K562 (cell line): ENCODE measurements around the gene TMEM95. TPM values are rescaled to one million over a fixed set of nuclear protein-coding genes. Genes with fewer than 3 reads are reported as not detected.

ENCODE experiments used
- ATAC-seq: fragments of 200-7000 bp; cut with Tn5 transposase; 3 replicates; pipeline ENCODE4 v1.9.1; 2020; ENCODE audit warnings: moderate library complexity
- BruUV-seq: library from RNA; stranded (reverse); fragments of 400-500 nt; replicated peaks from 2 replicates; lab custom pipeline; 2021; lab: Mats Ljungman, UMichigan
- CTCF ChIA-PET: fragments of 300-600 bp; formaldehyde crosslinking; extraction: SDS; loops from one replicate; lab custom pipeline; 2021; ENCODE audit warnings: low intra/inter-chr PET ratio; lab: Yijun Ruan, JAX
- POLR2A ChIA-PET: fragments of 300-600, 350-650 bp; sonication (Branson Sonifier 250); formaldehyde crosslinking; extraction: SDS; loops from one replicate; lab custom pipeline; 2021; ENCODE audit warnings: antibody characterized with exemption, inconsistent platforms; lab: Yijun Ruan, JAX
- DNase-seq, 4 experiments: peaks; one replicate each; pipeline versions ENCODE4 v3.0.0 to v3.0.0-alpha.2; 2011 to 2018; ENCODE audit warnings: low spot score in 3 of 4, mixed read lengths in 3 of 4; ENCODE audit errors: extremely low read depth in 1 of 4
- FAIRE-seq: peaks from 2 replicates; lab custom pipeline; 2011; peaks lifted over from hg19 to GRCh38; lab: Jason Lieb, UNC
- H2AFZ ChIP-seq: 2 replicates; pipeline ENCODE4 v1.6.0; 2011; ENCODE audit warnings: low read depth, low read length, control low read depth, inconsistent platforms
- H3K27ac ChIP-seq: fragments of 200-600 bp; 3 replicates; pipeline ENCODE4 v1.8.0; 2011; ENCODE audit warnings: low read depth, mild to moderate bottlenecking, control low read depth, inconsistent platforms, low read length, moderate library complexity, mixed read lengths; ENCODE audit errors: extremely low read depth
- H3K27me3 ChIP-seq, 2 experiments: fragments of 300-600 bp in 1 of 2; 2 replicates in 1 of 2; 3 replicates in 1 of 2; pipeline versions ENCODE4 v1.6.0 to v1.8.0; 2011; ENCODE audit warnings: inconsistent platforms in 2 of 2, low read length in 2 of 2, mild to moderate bottlenecking in 1 of 2, mixed read lengths in 1 of 2, moderate library complexity in 1 of 2; ENCODE audit not compliant: control insufficient read depth in 2 of 2, insufficient read depth in 2 of 2
- H3K36me3 ChIP-seq: fragments of 300-600 bp; 3 replicates; pipeline ENCODE4 v1.8.0; 2011; ENCODE audit warnings: mild to moderate bottlenecking, low read length, inconsistent platforms; ENCODE audit not compliant: control insufficient read depth, insufficient read depth
- H3K4me1 ChIP-seq, 2 experiments: fragments of 200-600 bp in 1 of 2; replicated peaks in 1 of 2; 2 replicates in 1 of 2; 3 replicates in 1 of 2; pipeline versions ENCODE4 v1.5.1 to v1.8.0; 2011; ENCODE audit warnings: inconsistent platforms in 2 of 2, low read length in 2 of 2, mild to moderate bottlenecking in 1 of 2, mixed read lengths in 1 of 2, moderate library complexity in 1 of 2; ENCODE audit not compliant: control insufficient read depth in 2 of 2, insufficient read depth in 2 of 2
- H3K4me2 ChIP-seq: 2 replicates; pipeline ENCODE4 v1.6.1; 2011; ENCODE audit warnings: low read length, control low read depth, inconsistent platforms, mixed read lengths; ENCODE audit not compliant: insufficient read depth
- H3K4me3 ChIP-seq: fragments of 200-600 bp; sonication (generic), shearing (Covaris generic); 2 replicates; pipeline ENCODE4 v1.5.1; 2016; ENCODE audit warnings: control low read depth, inconsistent platforms
- H3K79me2 ChIP-seq: fragments of 200-600 bp; 3 replicates; pipeline ENCODE4 v1.8.0; 2011; ENCODE audit warnings: low read length, inconsistent platforms; ENCODE audit not compliant: control insufficient read depth, insufficient read depth
- H3K9ac ChIP-seq, 2 experiments: 2 replicates each; pipeline versions ENCODE4 v1.6.0 to v1.6.1; 2011; ENCODE audit warnings: low read depth in 2 of 2, low read length in 2 of 2, control low read depth in 1 of 2, inconsistent platforms in 1 of 2, mild to moderate bottlenecking in 1 of 2, mixed read lengths in 1 of 2; ENCODE audit not compliant: insufficient read depth in 1 of 2
- H3K9me1 ChIP-seq: one replicate; pipeline ENCODE4 v1.6.0; 2011; ENCODE audit warnings: inconsistent platforms, mild to moderate bottlenecking, low read length, moderate library complexity; ENCODE audit not compliant: control insufficient read depth, insufficient read depth
- H3K9me3 ChIP-seq: replicated peaks from 2 replicates; pipeline ENCODE4 v1.5.1; 2011; ENCODE audit warnings: low read depth, low read length, inconsistent platforms; ENCODE audit not compliant: control insufficient read depth, insufficient read depth
- H4K20me1 ChIP-seq: replicated peaks from 2 replicates; pipeline ENCODE4 v1.6.1; 2011; ENCODE audit warnings: low read length, inconsistent platforms, mixed read lengths; ENCODE audit not compliant: control insufficient read depth, insufficient read depth
- CHD1 ChIP-seq: fragments of 200-600 bp; sonication (generic); IDR thresholded peaks from one replicate; pipeline ENCODE4 v1.6.1; 2012; ENCODE audit warnings: mild to moderate bottlenecking, moderate library complexity, low read length, inconsistent platforms
- CSDE1 ChIP-seq, 2 experiments: fragments of 450-650 bp; IDR thresholded peaks; 2 replicates each; pipeline ENCODE4 v1.6.1; 2016; ENCODE audit warnings: mild to moderate bottlenecking in 1 of 2
- ELF4 ChIP-seq: fragments of 450-650 bp; formaldehyde crosslinking; IDR thresholded peaks from 2 replicates; pipeline ENCODE4 v1.4.0; 2022; ENCODE audit warnings: missing genetic modification characterization
- GATAD2A ChIP-seq: fragments of 450-650 bp; IDR thresholded peaks from 2 replicates; pipeline ENCODE4 v1.6.1; 2017
- KLF13 ChIP-seq: fragments of 450-650 bp; IDR thresholded peaks from 2 replicates; pipeline ENCODE4 v1.6.1; 2016; ENCODE audit warnings: missing genetic modification characterization, low read depth, mild to moderate bottlenecking, missing compliant biosample characterization, moderate library complexity, borderline replicate concordance
- MIER1 ChIP-seq: fragments of 450-650 bp; IDR thresholded peaks from 2 replicates; pipeline ENCODE4 v1.6.1; 2016; ENCODE audit warnings: antibody characterized with exemption, mild to moderate bottlenecking, low read depth
- NFE2 ChIP-seq: IDR thresholded peaks from 2 replicates; pipeline ENCODE4 v1.6.1; 2014; ENCODE audit warnings: antibody characterized with exemption, low read depth
- NR1H2 ChIP-seq: sonication (generic); formaldehyde crosslinking; IDR thresholded peaks from 2 replicates; pipeline ENCODE4 v1.4.0; 2020; ENCODE audit warnings: mild to moderate bottlenecking, missing genetic modification reagents
- RBM14 ChIP-seq: fragments of 200-400 bp; formaldehyde crosslinking; IDR thresholded peaks from 2 replicates; pipeline ENCODE4 v1.6.1; 2018; ENCODE audit warnings: low read depth, mild to moderate bottlenecking, low read length, moderate library complexity, borderline replicate concordance; ENCODE audit not compliant: insufficient read depth
- RFX5 ChIP-seq: IDR thresholded peaks from 2 replicates; pipeline ENCODE4 v1.6.1; 2011; ENCODE audit warnings: low read depth, mild to moderate bottlenecking, improper control_type of control experiment, low read length
- ZFP30 ChIP-seq: fragments of 250-450 bp; sonication (Bioruptor Pico); IDR thresholded peaks from 2 replicates; pipeline ENCODE4 v1.8.0; 2022; ENCODE audit warnings: moderate library complexity, mild to moderate bottlenecking, inconsistent platforms, borderline replicate concordance
- ZNF12 ChIP-seq: sonication (generic); formaldehyde crosslinking; IDR thresholded peaks from 2 replicates; pipeline ENCODE4 v1.4.0; 2020; ENCODE audit warnings: mild to moderate bottlenecking, missing genetic modification reagents
- ZNF165 ChIP-seq: fragments of 250-450 bp; sonication (Bioruptor Pico); IDR thresholded peaks from 2 replicates; pipeline ENCODE4 v1.4.0; 2020; ENCODE audit warnings: borderline replicate concordance
- ZNF263 ChIP-seq: sonication (generic); formaldehyde crosslinking; IDR thresholded peaks from 2 replicates; pipeline ENCODE4 v1.8.0; 2022; ENCODE audit warnings: mild to moderate bottlenecking, missing genetic modification reagents, borderline replicate concordance
- ZNF589 ChIP-seq: fragments of 200-800 bp; sonication (Bioruptor generic); IDR thresholded peaks from 2 replicates; pipeline ENCODE4 v1.6.1; 2016; ENCODE audit warnings: low read depth, missing genetic modification characterization, missing compliant biosample characterization
- WGBS: fragments of 100-300 bp; shearing (Covaris generic); methylation state at CpG from one replicate; pipeline ENCODE4 v1.1.6; 2016; ENCODE audit warnings: low coverage, mixed read lengths; ENCODE audit not compliant: insufficient coverage; ENCODE audit errors: missing lambda C conversion rate; 5-methylcytosine and 5-hydroxymethylcytosine counted together
- in situ Hi-C: fragments of 300-500 bp; cut with MboI; formaldehyde crosslinking; loops from 4 replicates; pipeline ENCODE4 v1.15.0; 2018; ENCODE audit warnings: inconsistent platforms, mixed read lengths
- intact Hi-C: fragments of 100-400 bp; cut with micrococcal nuclease; formaldehyde crosslinking; loops from 2 replicates; pipeline ENCODE4 v1.14.2; 2022
- polyA plus RNA-seq, 8 experiments: library from polyadenylated mRNA; depleted of rRNA in 4 of 8; stranded (reverse) in 5 of 8; unstranded in 3 of 8; fragments of >200 nt; fragmentation: Nextera tagmentation in 2 of 8; fragmentation: Illumina TruSeq in 1 of 8; extraction: Ambion mirVana in 2 of 8; extraction: Trizol in 1 of 8; gene quantifications; 2 replicates each; pipeline versions ENCODE4 v1.2.1 to v1.2.3, GENCODE V29; 2011 to 2014; ENCODE audit warnings: inconsistent platforms in 1 of 8, missing spikeins in 1 of 8
- total RNA-seq, 7 experiments: library from RNA; depleted of rRNA in 6 of 7; stranded (reverse); fragments of >200 nt in 6 of 7; fragmentation: Illumina TruSeq in 2 of 7; extraction: Trizol in 2 of 7; gene quantifications; 2 replicates each; pipeline versions ENCODE4 v1.2.1 to v1.2.3, GENCODE V29; 2011 to 2021; ENCODE audit warnings: low replicate concordance in 1 of 7
- TF ChIP-seq, protein P1 (sequence below): fragments of 450-650 bp; formaldehyde crosslinking; IDR thresholded peaks from 2 replicates; pipeline ENCODE4 v1.4.0; 2022; ENCODE audit warnings: missing genetic modification characterization

TMEM95 gene
- total and polyA plus RNA-seq, 9 of the 15 experiments (the other 6 are each of a cell fraction or from before 2014, with no cell fraction given), result not detected

GRCh38 chr17:7321466-7321865 lies 33.5 kb upstream of the TMEM95 start:
- DNase-seq, result no peak

More at GRCh38 chr17:7321466-7321865, 33.5 kb upstream of the TMEM95 start:
- Histone ChIP-seq H4K20me1 (no peaks in the 10 kb centered on the region), H3K9me3 (no peaks in the 10 kb centered on the region), H3K79me2 (no peaks in the 10 kb centered on the region), H3K36me3 (peaks cover 85% of the 10 kb centered on the region; the same call in 2 of the 3 replicates), H3K4me3 (no peak overlapping the region), H2AFZ (no peak overlapping the region), H3K4me2 (no peak overlapping the region), H3K9me1 (no peaks in the 10 kb centered on the region), H3K27ac (no peak overlapping the region), H3K9ac (no peak overlapping the region), H3K4me1 (peaks cover 0 to 11% of the 10 kb centered on the region in 2 experiments; a peak in 1 of 5 replicates), H3K27me3 (no peaks in the 10 kb centered on the region)
- no TSS peak for BruUV-seq
- WGBS, result 98% methylated on average over 6 of the region's 15 CpGs
- POLR2A ChIA-PET, result no interaction called here
- TF ChIP-seq ZNF165 (CRISPR knock-in tag), result no peak
- no peak for TF ChIP-seq ZNF589 (CRISPR knock-in tag)
- TF ChIP-seq GATAD2A, result no peak
- TF ChIP-seq NR1H2 (CRISPR knock-in tag), result no peak
- no peak for TF ChIP-seq ZFP30 (CRISPR knock-in tag)
- no peak for TF ChIP-seq NFE2
- no peak for TF ChIP-seq ZNF12
- TF ChIP-seq ZNF263, result no peak
- TF ChIP-seq CSDE1 (IDR thresholded peaks at IDR 0.05), result no peak
- no peak for TF ChIP-seq ELF4 (CRISPR knock-in tag)
- no peak for TF ChIP-seq KLF13
- no peak for TF ChIP-seq RFX5
- TF ChIP-seq, protein P1, sequence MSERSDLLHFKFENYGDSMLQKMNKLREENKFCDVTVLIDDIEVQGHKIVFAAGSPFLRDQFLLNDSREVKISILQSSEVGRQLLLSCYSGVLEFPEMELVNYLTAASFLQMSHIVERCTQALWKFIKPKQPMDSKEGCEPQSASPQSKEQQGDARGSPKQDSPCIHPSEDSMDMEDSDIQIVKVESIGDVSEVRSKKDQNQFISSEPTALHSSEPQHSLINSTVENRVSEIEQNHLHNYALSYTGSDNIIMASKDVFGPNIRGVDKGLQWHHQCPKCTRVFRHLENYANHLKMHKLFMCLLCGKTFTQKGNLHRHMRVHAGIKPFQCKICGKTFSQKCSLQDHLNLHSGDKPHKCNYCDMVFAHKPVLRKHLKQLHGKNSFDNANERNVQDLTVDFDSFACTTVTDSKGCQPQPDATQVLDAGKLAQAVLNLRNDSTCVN (CRISPR knock-in tag), result no peak
- TF ChIP-seq MIER1, result no peak
- no peak for TF ChIP-seq CHD1
- no peak for TF ChIP-seq RBM14
- FAIRE-seq (no peak), ATAC-seq (no peak)
- in situ Hi-C loops (no loop called here), intact Hi-C loops (no loop called here)
- CTCF ChIA-PET, result no interaction called here
